NCI-H2081 (cell line): Measurements from ENCODE around the gene CTNNA2.

Source experiments
- DNase-seq, 2 experiments: peaks; one replicate each; lab custom pipeline; 2025; lab: John Stamatoyannopoulos, UW

CTNNA2 gene

GRCh38 chr2:79612999-79613398 is 100.1 kb downstream of the CTNNA2 start:
- peak in 1 of 2 experiments; percentile 20 for DNase-seq

- no peak for DNase-seq
Observed at GRCh38 chr2:79619442-79619841, 106.6 kb downstream of the CTNNA2 start.

- no peak for DNase-seq
Observed at GRCh38 chr2:79619976-79620375, 107.1 kb downstream of the CTNNA2 start.

GRCh38 chr2:79620679-79621078 is 107.8 kb downstream of the CTNNA2 start:
- DNase-seq, result no peak

- DNase-seq, result no peak
Observed at GRCh38 chr2:79621252-79621651, 108.4 kb downstream of the CTNNA2 start.

GRCh38 chr2:79621755-79622154 is 108.9 kb downstream of the CTNNA2 start:
- DNase-seq, result no peak

GRCh38 chr2:79622508-79622907 is 109.7 kb downstream of the CTNNA2 start:
- DNase-seq, result no peak

GRCh38 chr2:79627237-79627636 is 114.4 kb downstream of the CTNNA2 start:
- no peak for DNase-seq

GRCh38 chr2:79630060-79630459 is 117.2 kb downstream of the CTNNA2 start:
- no peak for DNase-seq

GRCh38 chr2:79630972-79631557 is 118.2 kb downstream of the CTNNA2 start:
- no peak for DNase-seq

GRCh38 chr2:79638410-79638809 is 125.6 kb downstream of the CTNNA2 start:
- DNase-seq, result peak; percentile 8 to 76

GRCh38 chr2:79638954-79639353 is 126.1 kb downstream of the CTNNA2 start:
- DNase-seq, result no peak

- DNase-seq, result no peak
Observed at GRCh38 chr2:79640001-79640400, 127.2 kb downstream of the CTNNA2 start.

GRCh38 chr2:79649531-79649930 is 136.7 kb downstream of the CTNNA2 start:
- DNase-seq, result no peak

GRCh38 chr2:79660557-79660956 is 147.7 kb downstream of the CTNNA2 start:
- no peak for DNase-seq

GRCh38 chr2:79665091-79665490 is 152.2 kb downstream of the CTNNA2 start:
- no peak for DNase-seq

- no peak for DNase-seq
Observed at GRCh38 chr2:79666430-79666829, 153.6 kb downstream of the CTNNA2 start.

GRCh38 chr2:79669714-79670113 is 156.9 kb downstream of the CTNNA2 start:
- no peak for DNase-seq

- no peak for DNase-seq
Observed at GRCh38 chr2:79670198-79670597, 157.3 kb downstream of the CTNNA2 start.

- DNase-seq, result no peak
Observed at GRCh38 chr2:79686884-79687283, 174.0 kb downstream of the CTNNA2 start.

- no peak for DNase-seq
Observed at GRCh38 chr2:79695248-79695647, 182.4 kb downstream of the CTNNA2 start.

- DNase-seq, result no peak
Observed at GRCh38 chr2:79697200-79697599, 184.3 kb downstream of the CTNNA2 start.

- no peak for DNase-seq
Observed at GRCh38 chr2:79700651-79701050, 187.8 kb downstream of the CTNNA2 start.

GRCh38 chr2:79702905-79703304 is 190.1 kb downstream of the CTNNA2 start:
- DNase-seq, result no peak

GRCh38 chr2:79711098-79711497 is 198.2 kb downstream of the CTNNA2 start:
- DNase-seq, result no peak
